Ishikawa (cell line): ENCODE measurements around the gene RALGAPA2.

Experiments
- CEBPB ChIP-seq: IDR thresholded peaks from 2 replicates; pipeline ENCODE4 v1.6.1; 2012
- CREB1 ChIP-seq: IDR thresholded peaks from 2 replicates; pipeline ENCODE4 v1.6.1; 2012; ENCODE audit warnings: low read depth
- EGR1 ChIP-seq: IDR thresholded peaks from 2 replicates; pipeline ENCODE4 v1.6.1; 2012
- EP300 ChIP-seq: IDR thresholded peaks from 2 replicates; pipeline ENCODE4 v1.6.1; 2012; ENCODE audit warnings: borderline replicate concordance
- FOXM1 ChIP-seq: IDR thresholded peaks from 2 replicates; pipeline ENCODE4 v1.6.1; 2012; ENCODE audit warnings: low read depth, borderline replicate concordance
- MAX ChIP-seq: IDR thresholded peaks from 2 replicates; pipeline ENCODE4 v1.6.1; 2012
- NFIC ChIP-seq: IDR thresholded peaks from 2 replicates; pipeline ENCODE4 v1.6.1; 2012
- RAD21 ChIP-seq: IDR thresholded peaks from 2 replicates; pipeline ENCODE4 v1.6.1; 2012; ENCODE audit warnings: low read depth
- REST ChIP-seq: IDR thresholded peaks from 2 replicates; pipeline ENCODE4 v1.6.1; 2012; ENCODE audit warnings: low read depth, mild to moderate bottlenecking
- TAF1 ChIP-seq: IDR thresholded peaks from 2 replicates; pipeline ENCODE4 v1.6.1; 2012; ENCODE audit warnings: low read depth, mild to moderate bottlenecking
- TCF12 ChIP-seq: IDR thresholded peaks from 2 replicates; pipeline ENCODE4 v1.6.1; 2012; ENCODE audit warnings: low read depth
- TEAD4 ChIP-seq: IDR thresholded peaks from 2 replicates; pipeline ENCODE4 v1.6.1; 2012
- USF1 ChIP-seq: IDR thresholded peaks from 2 replicates; pipeline ENCODE4 v1.6.1; 2012
- YY1 ChIP-seq: IDR thresholded peaks from 2 replicates; pipeline ENCODE4 v1.6.1; 2012; ENCODE audit warnings: low read depth
- ZBTB7A ChIP-seq: IDR thresholded peaks from 2 replicates; pipeline ENCODE4 v1.6.1; 2012; ENCODE audit warnings: low read depth

Gene RALGAPA2

DNA sequence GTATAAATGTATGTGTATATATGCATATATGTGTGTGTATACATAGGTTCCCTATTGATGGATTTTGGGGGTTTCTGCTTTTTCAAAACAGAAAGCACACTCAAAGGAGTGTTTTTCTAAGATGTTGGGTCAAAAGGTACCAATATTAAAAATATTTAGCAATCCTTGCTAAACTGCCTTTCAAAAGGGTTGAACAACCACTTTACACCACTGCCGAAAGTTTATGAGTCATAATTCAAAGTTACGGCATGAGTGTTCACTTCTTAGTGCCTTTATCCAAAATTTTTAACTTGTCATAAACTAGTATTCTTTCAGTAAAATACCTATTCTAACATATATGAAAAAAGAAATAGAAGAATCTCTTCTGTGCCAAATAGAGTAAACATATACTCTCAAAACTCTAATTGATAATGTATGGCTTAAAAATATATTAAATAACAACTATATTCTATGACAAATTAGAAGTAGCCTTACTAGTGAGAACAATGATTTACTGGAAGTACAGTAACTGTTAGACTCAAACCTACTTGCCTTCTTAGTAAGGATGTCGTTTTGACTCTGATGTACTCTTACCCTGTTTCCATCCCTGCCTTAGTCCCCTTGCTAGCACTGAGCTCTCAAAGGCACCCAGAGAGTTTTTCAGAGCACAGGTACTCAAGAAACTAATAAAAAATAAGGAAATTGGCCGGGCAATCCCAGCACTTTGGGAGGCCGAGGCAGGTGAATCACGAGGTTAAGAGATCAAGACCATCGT lies 208.5 kb downstream of the RALGAPA2 start:
- no peak for TF ChIP-seq RAD21
- TF ChIP-seq CREB1, result no peak
- TF ChIP-seq FOXM1, result no peak
- no peak for TF ChIP-seq EP300
- no peak for TF ChIP-seq MAX
- no peak for TF ChIP-seq TAF1
- TF ChIP-seq ZBTB7A, result no peak
- TF ChIP-seq NFIC, result no peak
- TF ChIP-seq YY1, result no peak
- TF ChIP-seq TCF12, result no peak
- no peak for TF ChIP-seq TEAD4
- TF ChIP-seq EGR1, result no peak
- no peak for TF ChIP-seq USF1
- no peak for TF ChIP-seq REST
- TF ChIP-seq CEBPB, result no peak

DNA sequence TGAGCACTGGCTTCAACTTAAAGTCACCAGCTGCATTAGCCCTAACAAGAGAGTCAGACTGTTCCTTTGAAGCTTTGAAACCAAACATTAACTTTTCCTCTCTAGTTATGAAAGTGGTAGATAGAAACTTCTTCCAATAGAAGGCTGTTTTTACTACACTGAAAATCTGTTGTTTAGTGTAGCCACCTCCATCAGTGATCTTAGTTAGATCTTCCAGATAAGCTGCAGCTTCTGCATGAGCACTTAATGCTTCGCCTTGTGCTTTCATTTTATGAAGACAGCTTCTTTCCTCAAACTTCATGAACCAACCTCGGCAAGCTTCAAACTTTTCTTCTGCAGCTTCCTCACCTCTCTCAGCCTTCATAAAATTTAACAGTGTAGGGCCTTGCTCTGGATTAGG lies 211.3 kb downstream of the RALGAPA2 start:
- TF ChIP-seq RAD21 (no peak), TAF1 (no peak), YY1 (no peak), FOXM1 (no peak), USF1 (no peak), CREB1 (no peak), REST (no peak), MAX (no peak), TEAD4 (no peak), EGR1 (no peak), ZBTB7A (no peak), EP300 (no peak), CEBPB (no peak), TCF12 (no peak)

GRCh38 chr20:20500312-20500711 lies 212.1 kb downstream of the RALGAPA2 start:
- TF ChIP-seq YY1 (no peak), TCF12 (no peak), NFIC (no peak), CREB1 (no peak), MAX (no peak), EP300 (no peak), TAF1 (no peak), ZBTB7A (no peak), CEBPB (no peak), EGR1 (no peak), USF1 (no peak), FOXM1 (no peak), TEAD4 (no peak)

- TF ChIP-seq CREB1, result no peak
- TF ChIP-seq MAX, result no peak
- no peak for TF ChIP-seq EP300
- no peak for TF ChIP-seq CEBPB
- no peak for TF ChIP-seq ZBTB7A
- no peak for TF ChIP-seq TAF1
- no peak for TF ChIP-seq USF1
- no peak for TF ChIP-seq NFIC
- no peak for TF ChIP-seq REST
Observed at GRCh38 chr20:20499439-20499838, 213.0 kb downstream of the RALGAPA2 start.
